GM12873 (cell line): ENCODE measurements around the gene HRH3.

Experiments
- TF ChIP-seq, protein P1 (sequence below): IDR thresholded peaks from 2 replicates; pipeline ENCODE4 v1.5.1; 2012; ENCODE audit warnings: low read depth, mild to moderate bottlenecking, moderate library complexity, low read length, control low read depth; ENCODE audit not compliant: insufficient read depth; ENCODE audit errors: missing control alignments

The HRH3 gene

DNA sequence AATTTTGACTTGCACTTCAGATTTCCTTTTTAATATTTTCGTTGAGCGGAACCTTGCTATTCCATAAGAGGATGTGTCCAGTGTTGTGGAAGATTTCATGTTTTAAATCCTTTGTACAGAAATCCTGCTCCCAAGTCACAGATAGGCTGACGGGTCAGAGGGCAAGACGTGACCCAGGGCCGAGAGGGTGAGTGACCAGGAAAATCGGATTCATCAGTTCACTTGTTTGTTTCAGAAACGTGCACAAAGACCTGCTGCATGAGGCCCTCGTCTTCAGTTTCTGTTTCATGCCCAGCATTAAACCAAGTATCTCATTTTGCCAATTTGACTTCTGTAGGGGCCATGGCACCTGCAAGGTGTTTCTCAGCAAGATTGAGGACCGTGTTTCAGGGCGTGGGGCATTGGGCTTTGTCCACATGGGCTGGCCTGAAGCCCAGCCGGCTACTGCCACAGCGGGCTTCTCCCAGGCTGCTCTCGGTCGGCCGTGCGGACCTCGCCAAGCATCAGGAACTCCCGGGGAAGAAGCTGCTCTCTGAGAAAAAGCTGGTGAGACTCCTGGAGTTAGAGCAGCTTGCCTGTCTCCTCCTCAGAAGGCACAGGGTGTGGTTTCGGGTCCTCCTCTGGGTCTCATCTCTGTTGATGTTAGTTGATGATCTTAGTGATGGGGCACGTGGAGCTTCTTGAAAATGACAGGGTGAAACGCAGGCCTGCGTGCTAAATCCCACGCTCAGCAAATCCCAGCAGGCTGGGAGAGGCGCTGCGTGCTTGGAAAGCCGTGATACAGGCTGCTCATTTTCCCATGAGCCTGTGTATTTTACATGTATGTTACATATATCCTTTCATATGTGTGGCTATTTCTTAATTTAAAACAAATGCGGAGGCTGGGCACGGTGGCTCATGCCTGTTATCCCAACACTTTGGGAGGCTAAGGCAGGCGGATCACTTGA, 26.7 kb downstream of the HRH3 start:
- TF ChIP-seq, protein P1, sequence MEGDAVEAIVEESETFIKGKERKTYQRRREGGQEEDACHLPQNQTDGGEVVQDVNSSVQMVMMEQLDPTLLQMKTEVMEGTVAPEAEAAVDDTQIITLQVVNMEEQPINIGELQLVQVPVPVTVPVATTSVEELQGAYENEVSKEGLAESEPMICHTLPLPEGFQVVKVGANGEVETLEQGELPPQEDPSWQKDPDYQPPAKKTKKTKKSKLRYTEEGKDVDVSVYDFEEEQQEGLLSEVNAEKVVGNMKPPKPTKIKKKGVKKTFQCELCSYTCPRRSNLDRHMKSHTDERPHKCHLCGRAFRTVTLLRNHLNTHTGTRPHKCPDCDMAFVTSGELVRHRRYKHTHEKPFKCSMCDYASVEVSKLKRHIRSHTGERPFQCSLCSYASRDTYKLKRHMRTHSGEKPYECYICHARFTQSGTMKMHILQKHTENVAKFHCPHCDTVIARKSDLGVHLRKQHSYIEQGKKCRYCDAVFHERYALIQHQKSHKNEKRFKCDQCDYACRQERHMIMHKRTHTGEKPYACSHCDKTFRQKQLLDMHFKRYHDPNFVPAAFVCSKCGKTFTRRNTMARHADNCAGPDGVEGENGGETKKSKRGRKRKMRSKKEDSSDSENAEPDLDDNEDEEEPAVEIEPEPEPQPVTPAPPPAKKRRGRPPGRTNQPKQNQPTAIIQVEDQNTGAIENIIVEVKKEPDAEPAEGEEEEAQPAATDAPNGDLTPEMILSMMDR = no peak

DNA sequence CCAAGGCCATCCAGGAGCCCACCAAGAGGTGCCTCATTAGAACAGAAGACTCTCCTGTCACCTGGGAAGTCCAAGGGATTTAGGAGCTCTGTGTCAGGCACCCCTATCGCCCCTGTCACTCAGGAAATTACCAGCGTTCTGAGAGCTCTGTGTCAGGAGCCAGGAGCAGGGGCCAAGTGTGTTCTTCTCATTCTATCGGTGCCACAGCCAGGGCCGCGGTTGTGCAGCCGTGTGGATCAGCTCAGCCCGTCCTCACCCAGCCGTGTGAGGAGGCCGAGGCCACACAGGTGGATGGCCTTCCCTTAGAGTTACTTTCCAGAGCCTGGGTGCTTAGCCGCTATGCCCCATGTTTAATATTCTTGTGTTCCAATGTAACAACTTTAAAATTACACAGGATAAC, 27.4 kb downstream of the HRH3 start:
- TF ChIP-seq, protein P1 = no peak

DNA sequence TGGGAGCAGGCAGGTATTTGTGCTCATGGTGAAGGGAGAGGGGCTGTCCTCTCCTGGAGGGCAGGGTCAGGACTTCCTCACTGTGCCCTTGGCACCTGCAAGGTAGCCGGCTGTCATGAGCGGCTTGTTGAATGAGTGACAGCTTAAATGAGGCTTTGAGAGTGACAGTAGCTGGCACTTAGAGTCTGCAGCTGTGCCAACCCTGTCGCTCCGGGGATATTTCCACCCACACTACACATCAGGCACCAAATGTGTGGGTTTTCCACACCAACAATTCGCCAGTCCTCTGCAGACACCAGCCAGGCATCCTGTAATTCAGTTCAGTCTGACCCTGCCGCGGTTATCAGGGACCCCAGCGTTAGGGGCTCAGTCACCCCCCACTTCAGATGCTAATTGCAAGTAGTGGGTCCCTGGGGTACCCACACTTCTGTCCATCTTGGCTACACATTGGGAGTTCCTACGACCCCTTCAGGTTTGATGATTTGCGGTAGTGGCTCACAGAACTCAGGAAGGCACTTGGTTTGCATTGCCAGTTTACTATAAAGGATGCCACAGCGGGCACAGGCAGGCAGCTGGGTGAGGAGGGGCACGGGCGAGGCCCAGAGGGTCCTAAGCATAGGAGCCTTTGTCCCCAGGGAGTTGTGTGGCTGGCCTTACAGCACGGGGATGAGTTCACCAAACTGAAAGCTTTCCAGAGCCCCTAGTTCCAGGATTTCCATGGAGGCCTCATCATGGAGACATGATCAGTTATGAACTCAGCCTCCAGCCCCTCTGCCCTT, 28.1 kb downstream of the HRH3 start:
- TF ChIP-seq, protein P1 = no peak

DNA sequence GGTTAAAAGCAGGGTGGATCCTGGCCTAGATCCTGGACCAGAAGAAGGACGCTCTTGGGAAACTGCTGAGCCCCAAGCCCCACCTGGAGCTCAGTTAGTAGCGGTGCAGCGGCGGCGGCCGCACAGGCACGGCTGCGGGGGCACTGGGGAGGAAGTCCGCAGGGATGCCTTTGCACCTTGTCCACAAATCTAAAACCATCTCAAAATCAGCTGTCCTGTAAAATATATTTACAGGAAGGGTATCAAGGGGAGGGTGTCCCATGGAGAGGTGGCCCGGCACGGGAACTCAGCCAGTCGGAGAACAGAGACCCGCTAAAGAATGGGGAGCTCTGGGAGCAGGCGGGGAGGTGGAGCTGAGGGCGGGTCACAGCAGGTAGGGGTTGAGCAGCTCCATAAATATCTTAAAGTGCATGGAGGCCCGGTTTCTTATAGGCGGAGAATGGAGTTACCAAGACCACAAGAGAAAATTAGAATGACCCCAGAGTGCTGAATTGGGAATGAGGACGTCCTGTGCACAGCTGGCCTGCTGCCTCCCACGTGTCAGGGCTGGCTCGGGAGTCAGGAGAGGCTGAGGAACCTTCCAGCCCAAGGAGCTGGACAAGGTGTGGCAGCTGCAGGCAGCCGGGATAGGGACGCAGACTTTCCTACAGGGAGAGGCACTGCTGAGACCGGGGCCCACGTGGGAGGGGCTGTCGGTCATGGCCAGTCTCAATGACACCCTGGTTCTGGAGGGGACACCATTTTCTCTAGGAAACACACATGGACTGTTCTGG, 29.3 kb downstream of the HRH3 start:
- TF ChIP-seq, protein P1 = no peak

DNA sequence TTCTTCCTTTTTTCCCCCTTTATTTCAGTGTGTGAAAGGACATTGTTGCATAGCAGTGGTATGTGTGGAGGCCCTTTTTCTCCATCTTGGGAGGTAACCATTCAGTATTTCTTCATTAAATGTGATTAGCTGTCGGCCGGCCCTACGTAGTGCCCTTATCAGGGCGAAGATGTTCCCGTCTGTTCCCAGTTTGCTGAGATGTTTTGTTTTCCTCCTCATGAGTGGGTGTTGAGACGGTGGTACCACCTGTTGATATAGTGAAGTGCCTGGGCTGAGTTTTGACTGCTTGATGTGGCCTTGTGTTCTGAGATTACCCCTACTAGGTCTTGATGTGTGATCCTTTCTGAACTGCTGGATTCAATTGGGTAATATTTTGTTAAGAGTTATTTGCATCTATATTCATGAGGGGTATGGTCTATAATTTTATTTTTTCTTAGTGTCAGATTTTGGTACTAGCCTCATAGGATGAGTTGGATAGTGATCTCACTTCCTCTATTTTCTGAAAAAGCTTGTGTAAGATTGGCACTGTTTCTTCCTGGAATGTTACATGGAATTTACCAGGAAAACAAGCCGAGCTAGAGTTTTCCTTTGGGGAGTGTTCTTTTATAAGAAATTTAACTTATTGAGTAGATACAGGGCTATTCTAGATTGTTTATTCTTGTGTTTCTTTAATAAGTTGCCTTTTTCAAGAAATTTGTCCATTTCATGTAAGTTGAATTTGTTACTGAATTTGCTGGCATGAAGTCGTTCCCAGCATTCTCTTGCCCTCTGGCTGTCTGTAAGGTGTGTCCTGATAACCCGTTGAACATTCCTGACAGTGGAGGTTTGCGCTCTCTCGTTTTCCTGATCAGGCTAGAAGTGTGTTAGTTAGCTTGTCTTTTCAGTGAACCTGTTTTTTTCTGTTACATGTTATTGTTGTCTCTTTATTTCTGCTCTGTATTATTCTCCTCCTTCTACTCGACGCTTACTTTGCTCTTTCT, 32.9 kb downstream of the HRH3 start:
- TF ChIP-seq, protein P1 = no peak

DNA sequence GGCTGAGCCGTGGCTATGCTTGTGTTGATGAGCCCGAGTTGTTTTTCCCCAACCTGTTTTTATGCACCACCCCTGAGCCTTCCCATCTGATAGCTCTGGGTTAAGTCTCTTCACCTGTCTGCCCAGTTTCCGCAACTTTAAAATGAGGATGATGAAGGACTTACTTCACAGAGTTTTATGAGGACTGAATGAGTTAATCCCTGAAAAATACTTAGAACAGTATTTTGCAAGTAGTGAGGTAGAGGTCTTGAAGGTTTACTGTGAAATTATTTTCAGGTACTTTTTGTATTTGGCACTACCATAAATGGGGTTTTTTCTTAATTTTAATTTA, 34.0 kb downstream of the HRH3 start:
- TF ChIP-seq, protein P1 = no peak
